ENCODE results near the gene FAM193B. TPM values are rescaled to one million over a fixed set of nuclear protein-coding genes. Genes with fewer than 3 reads are reported as not detected.
A peak's percentile ranks its signal among the peaks of the same experiment; 100 is the strongest.

The FAM193B gene
- total and polyA plus RNA-seq, 9 of the 15 experiments (the other 6 are each of a cell fraction or from before 2014, with no cell fraction given) = 4.4 to 76.4 (median 37.3) TPM

GRCh38 chr5:177529247-177530203, 24.8 kb downstream of the FAM193B start (continued):
- TF ChIP-seq HES1 (IDR thresholded peaks at IDR 0.05; ENCODE audit: low read depth) = no peak
- TF ChIP-seq NFYB (IDR thresholded peaks at IDR 0.05; ENCODE audit: extremely low read depth, insufficient read length) = no peak
- no peak for TF ChIP-seq ZNF239 (CRISPR knock-in tag; IDR thresholded peaks at IDR 0.05)
- 0 out of 2 replicates have a peak, but pooled peaks have one; percentile 81 for TF ChIP-seq RERE (CRISPR knock-in tag; IDR thresholded peaks at IDR 0.05; ENCODE audit: borderline replicate concordance)
- TF ChIP-seq EP300 (IDR thresholded peaks at IDR 0.05; ENCODE audit: low read length) = peak; percentile 66; the same call in 1 of the 2 replicates
- no peak for TF ChIP-seq XRCC3 (IDR thresholded peaks at IDR 0.05)
- peak; percentile 91 for TF ChIP-seq NCOR1 (IDR thresholded peaks at IDR 0.05)
- no peak for TF ChIP-seq ZNF589 (CRISPR knock-in tag; IDR thresholded peaks at IDR 0.05; ENCODE audit: low read depth)
- no peak for TF ChIP-seq U2AF1 (optimal IDR thresholded peaks at IDR 0.05; ENCODE audit: low read depth, low read length)
- TF ChIP-seq CREB3L1 (IDR thresholded peaks at IDR 0.05; ENCODE audit: borderline replicate concordance, low read depth) = no peak
- no peak for TF ChIP-seq ZNF3 (CRISPR knock-in tag; IDR thresholded peaks at IDR 0.05)
- peak; percentile 54; the same call in 1 of the 2 replicates for TF ChIP-seq FOXM1 (IDR thresholded peaks at IDR 0.05; ENCODE audit: low read depth)
- no peak for TF ChIP-seq FOXM1 (CRISPR knock-in tag; IDR thresholded peaks at IDR 0.05; ENCODE audit: low read depth)
- no peak for TF ChIP-seq MCM2 (IDR thresholded peaks at IDR 0.05; ENCODE audit: low read depth)
- no peak for TF ChIP-seq ZNF197 (CRISPR knock-in tag; IDR thresholded peaks at IDR 0.05; ENCODE audit: low read depth)
- no peak for TF ChIP-seq ZNF668 (CRISPR knock-in tag; IDR thresholded peaks at IDR 0.05)
- no peak for TF ChIP-seq ARID3B (CRISPR knock-in tag; IDR thresholded peaks at IDR 0.05; ENCODE audit: borderline replicate concordance)

All from K562 (cell line).